Testis (tissue), 2 donors: ENCODE measurements around the gene MOSPD3.

Source experiments
- POLR2A ChIP-seq: fragments of 450-650 bp; IDR thresholded peaks from one replicate; pipeline ENCODE4 v1.6.1; 2017; ENCODE audit warnings: antibody characterized with exemption, mild to moderate bottlenecking, moderate library complexity
- TF ChIP-seq, protein P1 (sequence below), 3 experiments: fragments of 450-650 bp in 2 of 3; fragments of 200-600 bp in 1 of 3; sonication (generic) in 1 of 3; IDR thresholded peaks; one replicate each; pipeline ENCODE4 v1.5.1; 2016 to 2019; ENCODE audit warnings: antibody characterized with exemption in 3 of 3, mild to moderate bottlenecking in 2 of 3, moderate library complexity in 1 of 3

DNA sequence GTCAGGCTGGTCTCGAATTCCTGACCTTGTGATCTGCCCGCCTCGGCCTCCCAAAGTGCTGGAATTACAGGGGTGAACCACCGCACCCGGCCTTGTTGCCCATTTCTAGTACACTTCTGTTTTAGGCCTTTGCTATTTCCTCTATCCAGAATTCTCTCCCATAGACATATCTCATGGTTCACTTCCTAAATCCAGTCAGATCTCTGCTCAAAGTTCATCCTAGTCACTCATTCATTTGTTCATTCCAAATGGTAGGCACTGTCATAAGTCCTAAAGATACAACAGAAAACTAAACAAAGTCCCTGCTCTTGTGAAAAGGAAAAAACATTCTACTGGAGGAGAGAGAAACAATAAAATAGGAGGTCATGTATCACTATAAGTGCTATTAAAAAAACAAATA lies 2.4 kb upstream of the MOSPD3 start:
- TF ChIP-seq, protein P1, sequence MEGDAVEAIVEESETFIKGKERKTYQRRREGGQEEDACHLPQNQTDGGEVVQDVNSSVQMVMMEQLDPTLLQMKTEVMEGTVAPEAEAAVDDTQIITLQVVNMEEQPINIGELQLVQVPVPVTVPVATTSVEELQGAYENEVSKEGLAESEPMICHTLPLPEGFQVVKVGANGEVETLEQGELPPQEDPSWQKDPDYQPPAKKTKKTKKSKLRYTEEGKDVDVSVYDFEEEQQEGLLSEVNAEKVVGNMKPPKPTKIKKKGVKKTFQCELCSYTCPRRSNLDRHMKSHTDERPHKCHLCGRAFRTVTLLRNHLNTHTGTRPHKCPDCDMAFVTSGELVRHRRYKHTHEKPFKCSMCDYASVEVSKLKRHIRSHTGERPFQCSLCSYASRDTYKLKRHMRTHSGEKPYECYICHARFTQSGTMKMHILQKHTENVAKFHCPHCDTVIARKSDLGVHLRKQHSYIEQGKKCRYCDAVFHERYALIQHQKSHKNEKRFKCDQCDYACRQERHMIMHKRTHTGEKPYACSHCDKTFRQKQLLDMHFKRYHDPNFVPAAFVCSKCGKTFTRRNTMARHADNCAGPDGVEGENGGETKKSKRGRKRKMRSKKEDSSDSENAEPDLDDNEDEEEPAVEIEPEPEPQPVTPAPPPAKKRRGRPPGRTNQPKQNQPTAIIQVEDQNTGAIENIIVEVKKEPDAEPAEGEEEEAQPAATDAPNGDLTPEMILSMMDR (IDR thresholded peaks at IDR 0.05): no peak
- no peak for TF ChIP-seq POLR2A
